OCI-LY1 (cell line): ENCODE measurements around the gene ARHGEF4.

ENCODE experiments used
- H2AFZ ChIP-seq: fragments of 200-600 bp; sonication (generic), shearing (Covaris generic); 2 replicates; pipeline ENCODE4 v1.6.0; 2014; ENCODE audit warnings: antibody characterized with exemption, mild to moderate bottlenecking, low read length
- H3F3A ChIP-seq: fragments of 200-600 bp; sonication (generic), shearing (Covaris generic); 2 replicates; pipeline ENCODE4 v1.6.0; 2014; ENCODE audit warnings: mild to moderate bottlenecking, antibody characterized with exemption, low read length, moderate library complexity; ENCODE audit not compliant: insufficient read depth
- H3K27ac ChIP-seq: fragments of 200-600 bp; sonication (generic); 2 replicates; pipeline ENCODE4 v1.5.1; 2014; ENCODE audit warnings: low read length, mixed run types, mild to moderate bottlenecking, low read depth; ENCODE audit not compliant: poor library complexity, severe bottlenecking
- H3K27me3 ChIP-seq: fragments of 200-600 bp; sonication (generic); 2 replicates; pipeline ENCODE4 v1.6.0; 2014; ENCODE audit warnings: antibody characterized with exemption, mild to moderate bottlenecking, low read length, moderate library complexity; ENCODE audit not compliant: insufficient read depth
- H3K36me3 ChIP-seq: fragments of 200-600 bp; sonication (generic); 2 replicates; pipeline ENCODE4 v1.6.1; 2014; ENCODE audit warnings: mild to moderate bottlenecking, antibody characterized with exemption, low read length, moderate library complexity, mixed read lengths; ENCODE audit not compliant: insufficient read depth
- H3K4me1 ChIP-seq: fragments of 200-600 bp; sonication (generic); 2 replicates; pipeline ENCODE4 v1.5.1; 2014; ENCODE audit warnings: mild to moderate bottlenecking, low read length, moderate library complexity; ENCODE audit not compliant: insufficient read depth, severe bottlenecking
- H3K4me2 ChIP-seq: fragments of 200-600 bp; sonication (generic), shearing (Covaris generic); 2 replicates; pipeline ENCODE4 v1.6.1; 2014; ENCODE audit warnings: low read length
- H3K4me3 ChIP-seq: fragments of 200-600 bp; sonication (generic); 2 replicates; pipeline ENCODE4 v1.5.1; 2014; ENCODE audit warnings: low read length, low read depth, mild to moderate bottlenecking, mixed read lengths; ENCODE audit not compliant: poor library complexity, severe bottlenecking
- H3K79me2 ChIP-seq: fragments of 200-600 bp; shearing (Covaris generic); 2 replicates; pipeline ENCODE4 v1.6.1; 2016; ENCODE audit warnings: mixed run types, low read length, mixed read lengths; ENCODE audit not compliant: insufficient read depth
- H3K9ac ChIP-seq: fragments of 200-600 bp; sonication (generic), shearing (Covaris generic); 2 replicates; pipeline ENCODE4 v1.6.1; 2014; ENCODE audit warnings: mild to moderate bottlenecking, low read length, mixed read lengths
- H3K9me2 ChIP-seq: fragments of 200-600 bp; sonication (generic), shearing (Covaris generic); 2 replicates; pipeline ENCODE4 v1.6.1; 2014; ENCODE audit warnings: low read depth, mild to moderate bottlenecking, low read length, mixed read lengths
- H3K9me3 ChIP-seq: fragments of 200-600 bp; shearing (Covaris generic); 2 replicates; pipeline ENCODE4 v1.6.1; 2014; ENCODE audit warnings: low read length, mixed read lengths
- H4K20me1 ChIP-seq: fragments of 200-600 bp; sonication (generic), shearing (Covaris generic); 2 replicates; pipeline ENCODE4 v1.6.0; 2016; ENCODE audit warnings: mild to moderate bottlenecking, low read length; ENCODE audit not compliant: insufficient read depth
- EZH2 ChIP-seq: fragments of 200-600 bp; sonication (generic), shearing (Covaris generic); IDR thresholded peaks from 2 replicates; pipeline ENCODE4 v1.8.0; 2017; ENCODE audit warnings: borderline replicate concordance, mixed run types, mild to moderate bottlenecking, antibody characterized with exemption, low read length, moderate library complexity, mixed read lengths
- TF ChIP-seq, protein P1 (sequence below): fragments of 200-600 bp; sonication (generic), shearing (Covaris generic); IDR thresholded peaks from 2 replicates; pipeline ENCODE4 v1.5.1; 2017; ENCODE audit warnings: mild to moderate bottlenecking, antibody characterized with exemption, low read length, moderate library complexity, mixed read lengths

The ARHGEF4 gene

DNA sequence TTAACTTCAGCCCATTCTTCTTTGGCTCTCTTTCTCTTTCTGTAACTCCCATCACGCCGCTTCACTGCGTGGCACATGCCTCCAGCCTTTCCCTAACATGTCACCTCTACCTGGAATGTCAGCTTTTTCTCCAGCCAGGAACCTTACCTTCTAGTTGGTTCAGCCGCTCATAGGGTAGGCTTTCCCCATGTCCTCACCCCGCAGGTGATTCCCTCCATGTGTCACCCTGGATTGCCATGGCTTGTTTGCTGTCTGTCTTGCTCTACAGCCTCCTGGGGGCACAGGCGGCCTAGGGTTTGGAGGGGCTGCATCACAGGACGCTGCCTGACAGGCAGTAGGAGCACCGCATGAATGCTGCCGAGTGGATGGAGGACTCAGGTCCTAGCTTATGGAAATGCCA is 39.2 kb downstream of the ARHGEF4 start:
- no peak for TF ChIP-seq EZH2
- TF ChIP-seq, protein P1, sequence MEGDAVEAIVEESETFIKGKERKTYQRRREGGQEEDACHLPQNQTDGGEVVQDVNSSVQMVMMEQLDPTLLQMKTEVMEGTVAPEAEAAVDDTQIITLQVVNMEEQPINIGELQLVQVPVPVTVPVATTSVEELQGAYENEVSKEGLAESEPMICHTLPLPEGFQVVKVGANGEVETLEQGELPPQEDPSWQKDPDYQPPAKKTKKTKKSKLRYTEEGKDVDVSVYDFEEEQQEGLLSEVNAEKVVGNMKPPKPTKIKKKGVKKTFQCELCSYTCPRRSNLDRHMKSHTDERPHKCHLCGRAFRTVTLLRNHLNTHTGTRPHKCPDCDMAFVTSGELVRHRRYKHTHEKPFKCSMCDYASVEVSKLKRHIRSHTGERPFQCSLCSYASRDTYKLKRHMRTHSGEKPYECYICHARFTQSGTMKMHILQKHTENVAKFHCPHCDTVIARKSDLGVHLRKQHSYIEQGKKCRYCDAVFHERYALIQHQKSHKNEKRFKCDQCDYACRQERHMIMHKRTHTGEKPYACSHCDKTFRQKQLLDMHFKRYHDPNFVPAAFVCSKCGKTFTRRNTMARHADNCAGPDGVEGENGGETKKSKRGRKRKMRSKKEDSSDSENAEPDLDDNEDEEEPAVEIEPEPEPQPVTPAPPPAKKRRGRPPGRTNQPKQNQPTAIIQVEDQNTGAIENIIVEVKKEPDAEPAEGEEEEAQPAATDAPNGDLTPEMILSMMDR, result no peak
- peaks cover 9% of the 10 kb centered on the region; the same call in 1 of the 2 replicates for H3K27me3 ChIP-seq
- H3K9me2 ChIP-seq, result no peaks in the 10 kb centered on the region
- H3K9me3 ChIP-seq, result no peaks in the 10 kb centered on the region
- no peak overlapping the region for H2AFZ ChIP-seq
- no peak overlapping the region for H3K4me3 ChIP-seq
- H3K27ac ChIP-seq, result no peak overlapping the region
- no peaks in the 10 kb centered on the region for H3K36me3 ChIP-seq
- no peaks in the 10 kb centered on the region for H3K4me1 ChIP-seq
- H3K4me2 ChIP-seq, result no peak overlapping the region
- H4K20me1 ChIP-seq, result no peaks in the 10 kb centered on the region
- H3K79me2 ChIP-seq, result no peaks in the 10 kb centered on the region
- H3F3A ChIP-seq, result no peaks in the 10 kb centered on the region
- no peak overlapping the region for H3K9ac ChIP-seq

DNA sequence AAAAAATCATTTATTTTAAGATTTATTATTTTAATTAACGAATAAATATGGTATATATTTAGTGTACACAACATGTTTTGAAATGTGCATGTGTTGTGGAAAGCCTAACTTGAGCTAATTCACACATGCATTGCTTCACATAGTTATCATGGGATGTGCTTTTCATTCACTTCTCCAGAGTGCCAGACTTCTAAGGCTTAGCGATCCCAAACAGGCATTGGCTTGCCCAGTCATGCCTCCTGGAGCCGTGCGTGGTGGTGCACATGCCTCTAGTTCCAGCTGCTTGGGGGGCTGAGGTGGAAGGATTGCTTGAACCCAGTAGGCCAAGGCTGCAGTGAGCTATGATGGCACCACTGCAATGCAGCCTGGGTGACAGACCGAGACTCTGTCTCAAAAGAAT is 40.5 kb downstream of the ARHGEF4 start:
- peaks cover 9% of the 10 kb centered on the region; the same call in 1 of the 2 replicates for H3K27me3 ChIP-seq
- H3K36me3 ChIP-seq, result no peaks in the 10 kb centered on the region
- H2AFZ ChIP-seq, result no peak overlapping the region
- no peaks in the 10 kb centered on the region for H3K4me1 ChIP-seq
- no peak overlapping the region for H3K4me3 ChIP-seq
- H3F3A ChIP-seq, result no peaks in the 10 kb centered on the region
- TF ChIP-seq EZH2, result no peak
- TF ChIP-seq, protein P1, result no peak
- no peak overlapping the region for H3K9ac ChIP-seq
- no peaks in the 10 kb centered on the region for H3K9me2 ChIP-seq
- H3K27ac ChIP-seq, result no peak overlapping the region
- no peaks in the 10 kb centered on the region for H4K20me1 ChIP-seq
- H3K79me2 ChIP-seq, result no peaks in the 10 kb centered on the region
- H3K9me3 ChIP-seq, result no peaks in the 10 kb centered on the region
- no peak overlapping the region for H3K4me2 ChIP-seq

DNA sequence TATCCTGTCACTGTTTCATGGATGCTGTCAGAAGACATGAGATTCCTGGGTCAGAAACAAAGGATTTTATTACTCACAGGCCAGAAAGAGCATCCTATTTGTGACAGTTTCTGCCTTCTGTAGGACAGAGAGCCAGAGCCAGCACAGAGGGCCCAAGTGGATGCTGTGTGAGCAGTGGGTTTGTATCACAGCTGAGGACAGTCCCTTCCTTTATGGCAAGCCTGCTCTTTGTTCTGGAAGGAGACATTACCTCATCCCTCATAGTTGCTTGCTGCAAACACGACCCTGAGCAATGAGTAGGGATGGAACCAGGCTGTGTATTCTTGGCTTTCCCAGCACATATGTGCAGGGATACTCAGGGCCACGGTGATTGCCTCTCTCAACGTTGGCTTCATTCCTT is 41.6 kb downstream of the ARHGEF4 start:
- no peak overlapping the region for H3K4me3 ChIP-seq
- no peaks in the 10 kb centered on the region for H3K4me1 ChIP-seq
- no peaks in the 10 kb centered on the region for H3K9me2 ChIP-seq
- H3K4me2 ChIP-seq, result no peak overlapping the region
- H3K79me2 ChIP-seq, result no peaks in the 10 kb centered on the region
- H3K27ac ChIP-seq, result no peak overlapping the region
- TF ChIP-seq, protein P1, result no peak
- no peak for TF ChIP-seq EZH2
- no peaks in the 10 kb centered on the region for H4K20me1 ChIP-seq
- no peaks in the 10 kb centered on the region for H3K36me3 ChIP-seq
- no peak overlapping the region for H3K9ac ChIP-seq
- no peak overlapping the region for H2AFZ ChIP-seq
- peaks cover 9% of the 10 kb centered on the region; the same call in 1 of the 2 replicates for H3K27me3 ChIP-seq
- H3K9me3 ChIP-seq, result no peaks in the 10 kb centered on the region
- H3F3A ChIP-seq, result no peaks in the 10 kb centered on the region
